Measurements from ENCODE around the gene RNASE8. TPM values are rescaled to one million over a fixed set of nuclear protein-coding genes. Genes with fewer than 3 reads are reported as not detected.

The RNASE8 gene
- polyA plus RNA-seq, 1 donor from 2014 or later, result not detected

DNA sequence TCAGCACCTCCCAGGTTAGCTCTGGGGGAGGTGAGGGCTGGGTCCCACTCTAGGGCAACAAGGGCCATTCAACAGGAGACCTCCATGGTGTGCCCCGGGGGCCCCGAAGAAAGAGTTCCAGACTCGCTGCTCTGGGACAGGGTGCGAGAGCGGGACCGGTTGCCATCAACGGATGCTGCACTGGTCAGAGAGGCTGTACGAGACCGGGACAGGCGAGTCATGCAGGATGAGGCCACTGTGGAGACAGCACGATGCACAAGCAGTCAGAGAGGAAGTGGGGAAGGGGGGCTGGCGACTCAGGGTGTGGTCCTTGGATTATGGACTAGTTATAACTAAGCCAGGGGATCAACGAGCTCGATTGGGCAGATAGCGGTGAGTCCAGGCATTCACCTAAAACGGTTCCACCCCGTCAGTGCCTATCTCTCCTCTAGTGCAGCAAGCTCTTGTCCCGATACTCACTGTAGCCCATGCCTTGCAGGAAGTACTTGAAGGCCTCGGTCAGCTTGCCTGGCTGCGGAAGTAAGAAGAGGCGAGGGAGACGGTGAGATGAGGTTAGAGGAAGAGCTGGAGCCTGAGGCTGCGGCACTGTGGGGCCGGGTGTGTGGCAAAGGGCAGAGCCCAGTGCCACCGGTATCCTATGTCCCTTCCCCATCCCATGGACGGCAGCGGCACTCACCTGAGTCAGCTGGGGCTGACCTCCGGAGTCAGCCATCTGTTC, 39.9 kb upstream of the RNASE8 start:
- TF ChIP-seq SMC3 (conservative IDR thresholded peaks at IDR 0.05; ENCODE audit: poor library complexity) (no peak), MXI1 (conservative IDR thresholded peaks at IDR 0.05; ENCODE audit: poor library complexity, severe bottlenecking) (no peak), POLR2AphosphoS5 (IDR thresholded peaks at IDR 0.05) (no peak), TAF1 (IDR thresholded peaks at IDR 0.05; ENCODE audit: low read depth) (no peak), EZH2 (IDR thresholded peaks at IDR 0.05; ENCODE audit: borderline replicate concordance, insufficient read depth, low read length, poor library complexity, severe bottlenecking) (no peak), RAD21 (conservative IDR thresholded peaks at IDR 0.05) (no peak), EP300 (conservative IDR thresholded peaks at IDR 0.05; ENCODE audit: poor library complexity, severe bottlenecking) (no peak), CTCF (IDR thresholded peaks at IDR 0.05; ENCODE audit: poor library complexity, severe bottlenecking) (no peak)
- TF ChIP-seq, protein P1, sequence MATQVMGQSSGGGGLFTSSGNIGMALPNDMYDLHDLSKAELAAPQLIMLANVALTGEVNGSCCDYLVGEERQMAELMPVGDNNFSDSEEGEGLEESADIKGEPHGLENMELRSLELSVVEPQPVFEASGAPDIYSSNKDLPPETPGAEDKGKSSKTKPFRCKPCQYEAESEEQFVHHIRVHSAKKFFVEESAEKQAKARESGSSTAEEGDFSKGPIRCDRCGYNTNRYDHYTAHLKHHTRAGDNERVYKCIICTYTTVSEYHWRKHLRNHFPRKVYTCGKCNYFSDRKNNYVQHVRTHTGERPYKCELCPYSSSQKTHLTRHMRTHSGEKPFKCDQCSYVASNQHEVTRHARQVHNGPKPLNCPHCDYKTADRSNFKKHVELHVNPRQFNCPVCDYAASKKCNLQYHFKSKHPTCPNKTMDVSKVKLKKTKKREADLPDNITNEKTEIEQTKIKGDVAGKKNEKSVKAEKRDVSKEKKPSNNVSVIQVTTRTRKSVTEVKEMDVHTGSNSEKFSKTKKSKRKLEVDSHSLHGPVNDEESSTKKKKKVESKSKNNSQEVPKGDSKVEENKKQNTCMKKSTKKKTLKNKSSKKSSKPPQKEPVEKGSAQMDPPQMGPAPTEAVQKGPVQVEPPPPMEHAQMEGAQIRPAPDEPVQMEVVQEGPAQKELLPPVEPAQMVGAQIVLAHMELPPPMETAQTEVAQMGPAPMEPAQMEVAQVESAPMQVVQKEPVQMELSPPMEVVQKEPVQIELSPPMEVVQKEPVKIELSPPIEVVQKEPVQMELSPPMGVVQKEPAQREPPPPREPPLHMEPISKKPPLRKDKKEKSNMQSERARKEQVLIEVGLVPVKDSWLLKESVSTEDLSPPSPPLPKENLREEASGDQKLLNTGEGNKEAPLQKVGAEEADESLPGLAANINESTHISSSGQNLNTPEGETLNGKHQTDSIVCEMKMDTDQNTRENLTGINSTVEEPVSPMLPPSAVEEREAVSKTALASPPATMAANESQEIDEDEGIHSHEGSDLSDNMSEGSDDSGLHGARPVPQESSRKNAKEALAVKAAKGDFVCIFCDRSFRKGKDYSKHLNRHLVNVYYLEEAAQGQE (IDR thresholded peaks at IDR 0.05; ENCODE audit: borderline replicate concordance), result no peak
- no peaks in the 10 kb centered on the region for H3K36me3 ChIP-seq (ENCODE audit: insufficient read depth, low read length)
- H3K4me3 ChIP-seq (ENCODE audit: low read length), result no peak overlapping the region
- H2AFZ ChIP-seq (ENCODE audit: low read depth, low read length), result no peak overlapping the region
- no peak overlapping the region for H3K4me2 ChIP-seq (ENCODE audit: low read length)
- H3K9ac ChIP-seq (ENCODE audit: low read length), result no peak overlapping the region
- H4K20me1 ChIP-seq (ENCODE audit: insufficient read depth), result no peaks in the 10 kb centered on the region
- no peaks in the 10 kb centered on the region for H3K9me2 ChIP-seq (ENCODE audit: insufficient read depth, low read length)
- no peaks in the 10 kb centered on the region for H3K79me2 ChIP-seq (replicated peaks; ENCODE audit: insufficient read depth, low read length)
- no peaks in the 10 kb centered on the region for H3F3A ChIP-seq (ENCODE audit: insufficient read depth, low read length, poor library complexity, severe bottlenecking)
- H3K27me3 ChIP-seq (ENCODE audit: insufficient read depth, low read depth, low read length), result no peaks in the 10 kb centered on the region
- H3K27ac ChIP-seq (ENCODE audit: low read length), result no peak overlapping the region
- no peaks in the 10 kb centered on the region for H3K9me3 ChIP-seq (ENCODE audit: low read length)

- no peak overlapping the region for H3K4me2 ChIP-seq (ENCODE audit: low read length)
- no peaks in the 10 kb centered on the region for H3K27me3 ChIP-seq (ENCODE audit: insufficient read depth, low read depth, low read length)
- H3K4me3 ChIP-seq (ENCODE audit: low read length), result no peak overlapping the region
- H3K9me3 ChIP-seq (ENCODE audit: low read length), result no peaks in the 10 kb centered on the region
- H3K27ac ChIP-seq (ENCODE audit: low read length), result no peak overlapping the region
- no peaks in the 10 kb centered on the region for H3K9me2 ChIP-seq (ENCODE audit: insufficient read depth, low read length)
- H4K20me1 ChIP-seq (ENCODE audit: insufficient read depth), result no peaks in the 10 kb centered on the region
- H2AFZ ChIP-seq (ENCODE audit: low read depth, low read length), result no peak overlapping the region
- H3K79me2 ChIP-seq (replicated peaks; ENCODE audit: insufficient read depth, low read length), result no peaks in the 10 kb centered on the region
- no peak for TF ChIP-seq TAF1 (IDR thresholded peaks at IDR 0.05; ENCODE audit: low read depth)
- H3K9ac ChIP-seq (ENCODE audit: low read length), result no peak overlapping the region
- no peaks in the 10 kb centered on the region for H3F3A ChIP-seq (ENCODE audit: insufficient read depth, low read length, poor library complexity, severe bottlenecking)
- H3K36me3 ChIP-seq (ENCODE audit: insufficient read depth, low read length), result no peaks in the 10 kb centered on the region
These were observed 39.3 kb upstream of the RNASE8 start for GRCh38 chr14:21018286-21018685.
